AG10803 (cell line): Measurements from ENCODE around the gene XRCC3.

Source experiments
- DNase-seq: peaks from one replicate; pipeline ENCODE4 v3.0.0; 2010; ENCODE audit warnings: low read depth
- H3K4me3 ChIP-seq: 2 replicates; pipeline ENCODE4 v1.5.1; 2011; ENCODE audit warnings: mild to moderate bottlenecking, low read length, control low read depth
- CTCF ChIP-seq: conservative IDR thresholded peaks from 2 replicates; pipeline ENCODE4 v1.5.1; 2011; ENCODE audit warnings: mild to moderate bottlenecking, low read length, control low read depth, inconsistent platforms

Gene XRCC3

DNA sequence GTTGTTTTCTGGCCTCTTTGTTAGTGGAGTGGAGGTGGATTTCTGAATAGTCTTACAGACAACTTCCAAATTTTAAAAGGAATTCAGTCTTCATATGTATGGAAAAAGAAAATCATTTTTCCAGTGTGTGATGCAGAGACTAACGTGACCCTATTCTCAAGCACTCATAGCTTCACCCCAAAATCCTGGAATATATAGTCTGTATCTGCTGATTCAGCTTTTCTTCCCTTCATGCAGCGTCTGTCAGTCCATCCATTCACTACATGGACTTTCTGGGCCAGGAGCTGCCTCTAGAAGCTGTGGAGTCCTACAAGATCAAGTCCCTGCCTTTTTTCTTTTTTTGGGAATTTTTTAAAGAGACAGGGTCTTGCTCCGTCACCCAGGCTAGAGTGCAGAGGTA is 62.4 kb downstream of the XRCC3 start:
- no peak for DNase-seq
- H3K4me3 ChIP-seq: no peak overlapping the region

GRCh38 chr14:103651585-103651984 is 63.7 kb downstream of the XRCC3 start:
- no peak for TF ChIP-seq CTCF
- H3K4me3 ChIP-seq: no peak overlapping the region
- DNase-seq: no peak

More for the DNA sequence above, 62.4 kb downstream of the XRCC3 start:
- no peak for TF ChIP-seq CTCF

GRCh38 chr14:103650213-103650612 is 65.0 kb downstream of the XRCC3 start:
- TF ChIP-seq CTCF: no peak
- no peak for DNase-seq

GRCh38 chr14:103649001-103649400 is 66.2 kb downstream of the XRCC3 start:
- no peak for TF ChIP-seq CTCF

More at GRCh38 chr14:103650213-103650612, 65.0 kb downstream of the XRCC3 start:
- H3K4me3 ChIP-seq: no peak overlapping the region

More at GRCh38 chr14:103649001-103649400, 66.2 kb downstream of the XRCC3 start:
- H3K4me3 ChIP-seq: no peak overlapping the region
- DNase-seq: no peak
